Lower lobe of right lung (tissue), 2 donors: Measurements from ENCODE around the gene BOLA2. TPM values are rescaled to one million over a fixed set of nuclear protein-coding genes. Genes with fewer than 3 reads are reported as not detected.
"Not testable (repeated sequence)": the region's sequence is repeated elsewhere in the genome, so short reads cannot be mapped to it uniquely, and the experiment has no call there.

Source experiments
- ATAC-seq, 2 donors: fragments of 200-7000 bp; cut with Tn5 transposase; one replicate each; pipeline ENCODE4 v1.9.1; 2020 to 2022; ENCODE audit warnings: mild to moderate bottlenecking in 2 of 2, moderate library complexity in 2 of 2
- DNase-seq: peaks from one replicate; pipeline ENCODE4 v3.0.0-alpha.2; 2020
- H3K27ac ChIP-seq: fragments of 200-600 bp; one replicate; pipeline ENCODE4 v1.8.0; 2022
- H3K27me3 ChIP-seq: fragments of 200-600 bp; one replicate; pipeline ENCODE4 v1.8.0; 2022; ENCODE audit warnings: low read depth
- H3K36me3 ChIP-seq: fragments of 200-600 bp; one replicate; pipeline ENCODE4 v1.8.0; 2022; ENCODE audit warnings: mild to moderate bottlenecking
- H3K4me1 ChIP-seq: fragments of 200-600 bp; one replicate; pipeline ENCODE4 v1.8.0; 2022
- H3K4me3 ChIP-seq: fragments of 200-600 bp; one replicate; pipeline ENCODE4 v1.8.0; 2022; ENCODE audit warnings: mild to moderate bottlenecking
- H3K9me3 ChIP-seq: fragments of 200-600 bp; one replicate; pipeline ENCODE4 v1.8.0; 2022
- intact Hi-C: fragments of 100-400 bp; cut with DNase I; formaldehyde crosslinking; loops from one replicate; pipeline ENCODE4 v1.11.0; 2022
- total RNA-seq: library from RNA; stranded (reverse); fragmentation: NEBNext Ultra II Directional; extraction: Animal tissue kit (Norgen Biotek cat#: 25700); gene quantifications from one replicate; pipeline ENCODE4 v1.2.1, GENCODE V29; 2021
- donor health status: DM: no; HTN: yes; CAD: no; lungs with severe emphysema.

BOLA2 gene
- total RNA-seq, 1 donor from 2014 or later = 4.4 TPM

GRCh38 chr16:29423587-29423986, 30.6 kb downstream of the BOLA2 start:
- intact Hi-C loops, H3K4me3 ChIP-seq, ATAC-seq, H3K4me1 ChIP-seq, H3K27me3 ChIP-seq, H3K9me3 ChIP-seq, H3K27ac ChIP-seq, H3K36me3 ChIP-seq, DNase-seq: not testable (repeated sequence)

GRCh38 chr16:29405249-29405648, 48.9 kb downstream of the BOLA2 start:
- H3K4me3 ChIP-seq, H3K9me3 ChIP-seq, DNase-seq, H3K27me3 ChIP-seq, intact Hi-C loops, ATAC-seq, H3K36me3 ChIP-seq, H3K4me1 ChIP-seq, H3K27ac ChIP-seq: not testable (repeated sequence)

Other genes starting within 250 kb of the BOLA2 start
- gene NPIPB11, start 47.6 kb downstream of the BOLA2 start, total RNA-seq = 1.6 TPM
- 31.7 TPM for gene SLX1B, start 182 bp upstream of the BOLA2 start, total RNA-seq
- gene SULT1A4, start 5.6 kb upstream of the BOLA2 start, total RNA-seq = 20.7 TPM
- gene NPIPB12, start 52.1 kb upstream of the BOLA2 start, total RNA-seq = 53.1 TPM
- 109 TPM for gene SPN, start 208.9 kb upstream of the BOLA2 start, total RNA-seq
- gene QPRT, start 224.8 kb upstream of the BOLA2 start, total RNA-seq = 11.0 TPM